Fibroblast of skin of right biceps (primary cell): ENCODE data around the gene FAM174C.
"Not testable (repeated sequence)": the region's sequence is repeated elsewhere in the genome, so short reads cannot be mapped to it uniquely, and the experiment has no call there.

Experiments
- DNase-seq: peaks from one replicate; pipeline ENCODE4 v3.0.0-alpha.2; 2013

Gene FAM174C

DNA sequence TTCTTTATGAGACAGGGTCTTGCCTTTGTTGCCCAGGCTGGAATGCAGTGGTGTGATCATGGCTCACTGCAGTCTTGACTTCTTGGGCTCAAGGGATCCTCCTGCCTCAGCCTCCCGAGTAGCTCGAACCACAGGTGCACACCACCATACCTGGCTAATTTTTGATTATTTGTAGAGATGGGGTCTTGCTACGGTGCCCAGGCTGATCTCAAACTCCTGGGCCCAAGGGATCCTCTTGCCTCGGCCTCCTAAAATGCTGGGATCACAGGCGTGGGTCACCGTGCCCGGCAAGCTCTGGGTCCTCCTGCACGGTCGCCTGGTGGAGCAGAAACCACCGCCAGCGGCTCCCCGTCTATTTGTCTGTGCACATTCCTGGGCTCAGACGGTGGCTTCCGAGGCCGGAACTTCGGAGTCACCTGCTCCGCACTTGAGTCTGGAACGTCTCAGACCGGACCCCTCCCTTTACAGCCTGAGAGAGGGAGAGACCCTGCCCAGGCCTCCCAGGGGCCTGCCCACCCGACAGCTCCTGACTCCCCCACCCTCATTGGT is 32.5 kb downstream of the FAM174C start:
- DNase-seq: no peak

DNA sequence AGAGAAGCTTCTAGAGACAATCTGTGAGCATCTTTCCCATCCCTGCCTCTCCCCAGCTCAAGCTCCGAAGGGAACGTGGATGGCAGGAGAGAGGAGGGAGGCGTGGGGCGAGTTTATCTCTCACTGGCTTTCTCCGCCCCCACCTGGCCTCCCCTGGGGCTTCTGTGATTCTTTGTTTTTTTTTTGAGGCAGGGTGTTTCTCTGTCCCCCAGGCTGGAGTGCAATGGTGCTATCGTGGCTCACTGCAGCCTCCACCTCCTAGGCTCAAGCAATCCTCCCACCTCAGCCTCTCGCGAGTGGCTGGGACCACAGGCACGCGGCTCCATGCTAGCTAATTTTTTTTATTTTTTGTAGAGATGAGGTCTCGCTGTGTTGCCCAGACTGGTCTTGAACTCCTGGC is 33.4 kb downstream of the FAM174C start:
- no peak for DNase-seq

- DNase-seq: no peak
Observed at GRCh38 chr19:1309977-1310852, 34.9 kb downstream of the FAM174C start.

DNA sequence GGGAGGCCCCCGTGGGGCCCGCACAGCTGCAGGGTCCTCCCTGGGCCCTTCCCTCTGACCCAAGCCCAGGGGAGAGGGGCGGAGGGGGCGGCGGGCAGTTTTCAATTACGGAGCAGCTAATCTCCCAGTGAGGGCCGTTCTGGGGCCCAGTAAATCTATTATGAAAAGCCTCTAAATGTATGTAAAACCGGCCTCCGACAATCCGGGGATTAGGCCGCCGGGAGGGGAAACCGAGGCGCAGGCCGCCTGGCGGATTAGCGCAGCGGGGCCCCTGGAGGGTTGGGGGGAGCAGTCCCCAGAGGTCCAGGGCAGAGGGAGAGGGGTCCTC is 35.5 kb downstream of the FAM174C start:
- no peak for DNase-seq

GRCh38 chr19:1311543-1312091 is 36.3 kb downstream of the FAM174C start:
- no peak for DNase-seq

GRCh38 chr19:1312767-1313694 is 37.7 kb downstream of the FAM174C start:
- DNase-seq: peak; percentile 53

DNA sequence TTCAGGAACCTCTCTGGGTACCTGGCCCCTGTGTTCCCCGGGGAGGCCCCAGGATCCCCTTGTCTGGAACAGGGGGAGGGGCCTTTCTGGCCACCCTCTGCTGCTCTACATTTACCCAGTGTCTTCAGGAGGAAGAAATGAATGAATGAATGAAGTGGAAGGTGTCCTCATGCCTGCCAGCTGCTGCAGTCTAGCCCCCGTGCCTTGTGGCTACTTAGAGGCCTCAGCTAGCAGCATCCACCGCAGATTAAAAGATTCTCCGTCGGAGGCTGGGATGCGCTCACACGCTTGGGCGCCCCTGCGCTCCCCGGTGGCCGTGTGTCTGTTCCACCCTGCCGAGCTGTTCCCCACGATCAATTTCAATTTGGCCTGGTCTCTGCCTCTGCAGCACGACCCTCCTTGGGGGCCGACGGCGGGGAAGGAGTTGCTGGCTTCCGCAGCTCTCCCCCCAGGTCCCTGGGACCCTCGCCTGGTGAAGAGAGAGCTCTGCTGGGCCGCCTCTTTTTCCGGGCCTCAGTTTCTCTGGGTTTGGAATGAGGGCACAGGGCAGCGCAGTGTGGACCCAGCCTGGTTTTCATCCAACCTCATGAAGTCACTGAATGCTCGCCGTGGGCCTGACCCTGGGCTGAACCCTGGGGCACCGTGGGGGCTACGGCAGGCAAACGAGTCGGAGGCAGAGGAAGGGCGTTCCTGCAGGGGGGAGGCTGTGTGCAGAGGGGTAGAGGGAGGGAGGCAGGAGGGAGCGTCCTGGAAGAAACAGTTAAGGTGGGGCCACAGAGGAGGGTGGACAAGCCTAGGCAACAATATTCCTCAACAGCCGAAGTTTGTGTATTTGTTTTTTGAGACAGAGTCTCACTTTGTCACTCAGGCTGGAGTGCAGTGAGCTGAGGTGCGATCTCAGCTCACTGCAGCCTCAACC is 38.6 kb downstream of the FAM174C start:
- no peak for DNase-seq

- DNase-seq: peak; percentile 49
Observed at GRCh38 chr19:1315470-1316166, 40.3 kb downstream of the FAM174C start.

GRCh38 chr19:1316466-1316865 is 41.1 kb downstream of the FAM174C start:
- DNase-seq: no peak

DNA sequence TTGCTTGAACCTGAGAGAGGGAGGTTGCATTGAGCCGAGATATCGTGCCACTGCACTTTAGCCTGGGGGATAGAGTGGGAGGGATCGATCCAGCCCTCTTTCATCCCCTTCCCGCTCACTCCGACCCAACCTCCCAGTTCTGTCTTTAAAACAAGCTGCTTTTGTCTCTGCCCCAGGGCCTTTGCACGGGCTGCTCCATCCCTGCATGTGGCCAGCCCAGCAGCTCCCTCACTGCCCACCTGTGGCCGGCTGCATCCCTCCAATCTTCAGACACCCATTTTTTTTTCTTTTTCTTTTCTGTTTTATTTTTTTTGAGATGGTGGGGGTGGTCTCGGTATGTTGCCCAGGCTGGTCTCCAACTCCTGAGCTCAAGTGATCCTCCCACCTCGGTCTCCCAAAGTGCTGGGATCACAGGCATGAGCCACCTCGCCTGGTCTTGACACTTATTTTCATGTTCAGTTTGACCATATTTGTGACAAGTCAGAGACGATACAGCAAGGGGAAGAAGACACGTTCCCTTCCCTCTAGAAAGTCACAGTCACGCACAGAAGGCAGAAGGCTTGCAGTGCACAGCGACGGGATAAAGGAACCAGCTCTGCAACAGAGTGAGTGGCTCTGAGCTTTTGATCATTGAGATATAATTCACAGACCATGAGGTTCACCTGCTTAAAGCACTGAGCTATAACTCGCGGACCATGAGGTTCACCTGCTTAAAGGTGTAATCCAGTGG is 42.1 kb downstream of the FAM174C start:
- DNase-seq: no peak

DNA sequence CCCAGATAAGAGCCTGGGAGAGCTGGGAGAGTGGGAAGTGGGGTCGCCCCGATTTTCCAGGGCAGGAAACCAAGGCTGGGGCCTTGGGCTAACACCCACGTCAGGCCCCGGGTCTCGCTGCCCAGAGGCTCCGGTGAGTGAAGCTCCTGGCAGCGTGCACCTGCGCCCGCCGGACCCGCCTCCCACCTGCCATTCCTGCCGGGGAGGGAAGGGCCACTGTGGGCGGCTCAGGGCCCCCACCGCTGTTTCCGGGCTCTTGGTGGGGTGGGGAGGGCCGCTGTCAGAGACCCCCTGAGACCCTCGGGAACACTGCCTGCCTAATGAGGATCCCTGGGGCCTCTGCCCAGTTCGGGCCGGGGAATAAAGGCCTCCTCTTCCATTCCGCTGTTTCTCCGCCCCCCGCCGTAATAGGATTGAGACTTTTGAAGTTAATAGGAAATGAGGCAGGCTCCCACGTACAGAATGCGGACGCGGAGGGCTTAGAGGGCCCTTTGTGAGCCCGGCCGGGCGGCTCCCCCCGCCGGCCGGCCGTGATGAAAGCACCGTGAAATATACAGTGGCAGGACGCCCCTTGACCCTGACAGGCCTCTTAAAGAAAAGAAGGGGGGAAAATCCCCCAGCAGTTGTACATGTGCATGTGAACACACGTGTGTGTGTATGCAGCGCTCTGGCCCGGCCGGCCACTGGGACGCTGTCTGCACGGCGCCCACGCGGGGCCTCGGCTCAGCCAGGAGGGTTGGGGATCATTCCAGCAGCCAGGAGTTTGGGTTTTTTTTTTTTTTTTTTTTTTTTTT is 43.5 kb downstream of the FAM174C start:
- DNase-seq: no peak

GRCh38 chr19:1320282-1320650 is 44.9 kb downstream of the FAM174C start:
- DNase-seq: not testable (repeated sequence)

DNA sequence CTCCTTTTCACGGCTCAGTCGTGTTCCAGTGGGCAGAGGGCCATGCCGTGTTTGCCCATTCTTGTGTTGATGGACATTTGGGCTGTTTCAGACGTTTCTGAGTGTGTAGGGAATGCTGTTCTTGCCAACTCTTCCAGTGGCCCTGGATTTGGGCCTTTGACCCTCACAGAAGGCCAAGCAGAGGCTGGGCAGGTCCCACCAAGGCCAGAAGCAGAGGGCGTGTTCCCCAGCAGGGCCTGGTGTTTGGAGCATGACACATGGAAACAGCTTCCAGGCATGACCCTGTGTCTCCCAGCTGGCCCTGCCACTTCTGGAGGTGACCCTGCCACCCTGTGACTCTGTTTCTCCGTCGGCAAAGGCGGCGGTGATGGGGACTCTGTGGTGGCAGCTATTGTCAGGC is 46.2 kb downstream of the FAM174C start:
- DNase-seq: no peak

GRCh38 chr19:1322198-1322981 is 47.1 kb downstream of the FAM174C start:
- no peak for DNase-seq

- DNase-seq: no peak
Observed at GRCh38 chr19:1324249-1324805, 49.0 kb downstream of the FAM174C start.

DNA sequence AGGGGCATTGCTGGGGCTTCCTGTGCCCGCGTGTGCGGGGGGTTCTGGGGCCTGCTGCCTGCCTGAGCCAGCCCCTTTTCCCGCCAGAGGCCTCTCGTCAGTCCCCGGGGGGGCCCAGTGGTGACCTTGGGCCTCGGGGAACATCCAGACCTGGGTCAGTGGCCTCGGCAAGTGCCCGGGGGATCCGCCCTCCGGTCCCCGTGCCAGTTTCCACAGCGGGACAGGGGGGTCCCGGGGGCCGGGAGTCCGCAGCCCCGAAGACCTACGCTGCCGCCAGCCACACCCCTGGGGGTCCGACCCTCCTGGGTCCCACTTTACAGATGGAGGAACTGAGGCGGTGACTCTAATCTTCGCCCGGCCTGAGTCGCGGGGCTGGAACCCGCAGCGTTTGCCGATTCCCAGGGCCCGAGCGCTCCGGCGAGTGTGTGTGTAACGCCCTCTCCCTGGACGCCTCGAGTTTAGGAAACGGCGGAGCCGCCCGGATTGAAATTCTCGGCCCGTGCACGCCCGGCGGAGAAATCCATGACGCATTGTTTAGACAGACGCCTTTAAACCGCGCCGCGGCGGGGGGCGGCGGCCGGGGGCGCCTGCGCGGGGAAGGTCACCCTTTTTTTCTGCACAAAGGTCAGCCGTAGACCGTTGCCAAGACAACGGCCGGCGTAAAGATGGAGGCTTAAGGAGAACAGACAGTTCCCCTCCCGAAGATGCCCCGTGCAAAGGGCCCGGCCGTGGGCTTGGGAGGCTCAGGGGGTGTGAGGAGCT is 49.7 kb downstream of the FAM174C start:
- DNase-seq: peak; percentile 86

GRCh38 chr19:1325568-1326294 is 50.4 kb downstream of the FAM174C start:
- DNase-seq: no peak
